Stimulated activated CD4-positive, alpha-beta T cell treated with anti-CD3 and anti-CD28 coated beads, Interleukin-4, amount 100 ng/mL, for 24 hours (primary cell): Measurements from ENCODE around the gene PUSL1.

Experiments
- DNase-seq: peaks from one replicate; pipeline ENCODE4 v3.0.0-alpha.2; 2020

The PUSL1 gene

DNA sequence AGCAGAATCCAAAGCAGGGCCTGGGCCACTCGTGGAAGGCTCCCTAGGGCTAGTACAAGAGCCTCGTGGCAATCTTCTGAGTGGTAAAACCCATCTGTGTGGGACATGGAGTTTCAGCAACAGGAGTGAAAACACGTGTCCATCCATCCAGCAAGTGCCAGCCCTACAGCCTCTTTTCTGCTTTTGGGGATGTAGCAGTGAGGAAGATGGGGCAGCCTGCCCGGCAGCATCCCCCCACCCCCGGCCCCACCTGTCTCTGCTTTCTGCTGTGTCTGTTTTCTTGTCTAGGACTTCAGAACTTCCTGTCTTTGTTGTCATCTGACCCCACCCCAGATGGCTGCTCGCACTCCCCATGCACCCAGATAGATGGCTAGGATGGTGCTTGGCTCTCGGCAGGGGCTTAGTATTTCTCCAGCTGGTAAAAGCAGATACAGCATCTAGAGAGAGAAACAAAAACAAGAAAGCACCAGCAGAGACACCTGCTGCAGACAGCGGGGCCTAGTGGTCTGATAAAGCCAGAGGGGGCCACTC, 17.7 kb downstream of the PUSL1 start:
- DNase-seq = no peak

DNA sequence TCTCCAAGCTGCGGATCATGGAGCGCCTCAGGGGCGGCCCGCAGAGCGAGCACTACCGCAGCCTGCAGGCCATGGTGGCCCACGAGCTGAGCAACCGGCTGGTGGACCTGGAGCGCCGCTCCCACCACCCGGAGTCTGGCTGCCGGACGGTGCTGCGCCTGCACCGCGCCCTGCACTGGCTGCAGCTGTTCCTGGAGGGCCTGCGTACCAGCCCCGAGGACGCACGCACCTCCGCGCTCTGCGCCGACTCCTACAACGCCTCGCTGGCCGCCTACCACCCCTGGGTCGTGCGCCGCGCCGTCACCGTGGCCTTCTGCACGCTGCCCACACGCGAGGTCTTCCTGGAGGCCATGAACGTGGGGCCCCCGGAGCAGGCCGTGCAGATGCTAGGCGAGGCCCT, 18.9 kb downstream of the PUSL1 start:
- no peak for DNase-seq

DNA sequence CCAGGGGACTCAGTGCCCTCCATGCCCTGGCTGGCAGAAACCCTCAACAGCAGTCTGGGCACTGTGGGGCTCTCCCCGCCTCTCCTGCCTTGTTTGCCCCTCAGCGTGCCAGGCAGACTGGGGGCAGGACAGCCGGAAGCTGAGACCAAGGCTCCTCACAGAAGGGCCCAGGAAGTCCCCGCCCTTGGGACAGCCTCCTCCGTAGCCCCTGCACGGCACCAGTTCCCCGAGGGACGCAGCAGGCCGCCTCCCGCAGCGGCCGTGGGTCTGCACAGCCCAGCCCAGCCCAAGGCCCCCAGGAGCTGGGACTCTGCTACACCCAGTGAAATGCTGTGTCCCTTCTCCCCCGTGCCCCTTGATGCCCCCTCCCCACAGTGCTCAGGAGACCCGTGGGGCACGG, 19.9 kb downstream of the PUSL1 start:
- DNase-seq = no peak

DNA sequence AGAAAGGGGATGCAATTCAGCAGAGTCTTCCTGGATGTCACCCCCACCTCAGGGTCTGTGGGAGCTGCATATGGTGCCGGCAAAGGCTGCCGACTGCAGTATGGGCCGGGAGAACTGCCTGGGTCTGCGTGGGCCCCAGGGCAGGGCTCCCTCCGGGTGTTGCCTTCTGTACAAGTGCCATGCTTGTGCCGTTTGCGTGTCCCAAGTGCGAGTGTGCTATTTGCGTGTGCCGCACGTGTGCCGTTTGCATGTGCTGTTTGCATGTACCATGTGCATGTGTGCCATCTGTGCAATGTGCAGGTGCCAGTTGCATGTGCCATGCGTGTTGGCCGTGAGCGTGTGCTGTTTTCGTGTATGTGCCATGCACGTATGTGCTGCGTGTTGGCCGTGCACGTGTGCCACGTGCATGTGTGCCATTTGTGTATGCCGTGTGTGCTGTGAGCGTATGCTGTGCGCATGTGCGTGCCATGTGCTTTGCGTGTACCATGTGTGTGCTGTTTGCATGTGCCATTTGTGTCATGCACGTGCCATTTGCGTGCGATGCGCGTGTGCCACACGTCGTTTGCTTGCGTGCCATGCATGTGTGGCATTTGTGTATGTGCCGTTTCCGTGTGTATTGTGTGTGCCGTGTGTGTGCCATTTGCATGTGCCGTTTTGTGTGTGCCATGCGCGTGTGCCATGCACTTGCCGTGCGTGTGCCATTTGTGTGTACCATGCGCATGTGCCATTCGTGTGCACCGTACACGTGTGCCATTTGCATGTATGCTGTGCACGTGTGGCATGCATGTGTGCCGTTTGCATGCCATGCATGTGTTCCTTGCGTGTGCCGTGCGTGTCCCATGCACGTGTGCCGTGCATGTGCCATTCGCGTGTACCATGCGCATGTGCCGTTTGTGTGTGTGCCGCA, 21.2 kb downstream of the PUSL1 start:
- DNase-seq = no peak

DNA sequence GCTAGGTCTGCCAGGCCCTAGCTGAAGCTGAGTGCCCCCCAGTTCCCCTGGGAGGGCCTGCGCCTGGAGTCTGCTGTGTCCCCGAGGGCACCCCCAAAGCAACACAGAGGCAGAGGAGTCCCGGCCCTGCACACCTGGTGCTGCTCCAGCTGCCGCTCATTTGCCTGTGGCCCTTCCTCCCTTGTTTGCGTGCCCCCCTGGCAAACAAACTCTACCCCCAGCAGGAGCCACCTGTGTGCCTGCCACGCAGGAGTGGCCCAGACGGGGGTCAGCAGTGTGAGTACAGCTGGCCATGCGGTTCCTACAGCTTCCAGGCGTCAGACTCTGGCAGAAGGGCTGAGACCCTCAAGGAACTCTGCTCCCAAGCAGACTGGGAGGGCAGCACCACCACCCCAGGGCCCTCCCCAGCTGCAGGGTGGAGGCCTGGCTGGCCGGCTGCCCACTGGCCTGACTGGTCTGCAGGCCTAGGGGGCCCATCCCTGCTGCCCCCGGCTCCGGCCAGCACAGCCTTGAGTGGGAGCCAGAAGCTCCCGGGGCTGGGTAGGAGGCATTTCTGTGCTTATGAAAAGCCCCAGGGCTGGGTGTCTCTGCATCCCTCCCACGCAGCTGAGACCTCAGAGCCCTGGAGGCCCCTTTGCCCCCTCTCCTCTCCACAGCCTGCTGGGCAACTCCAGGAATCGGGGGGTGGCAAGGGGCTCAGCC, 22.1 kb downstream of the PUSL1 start:
- DNase-seq = no peak

DNA sequence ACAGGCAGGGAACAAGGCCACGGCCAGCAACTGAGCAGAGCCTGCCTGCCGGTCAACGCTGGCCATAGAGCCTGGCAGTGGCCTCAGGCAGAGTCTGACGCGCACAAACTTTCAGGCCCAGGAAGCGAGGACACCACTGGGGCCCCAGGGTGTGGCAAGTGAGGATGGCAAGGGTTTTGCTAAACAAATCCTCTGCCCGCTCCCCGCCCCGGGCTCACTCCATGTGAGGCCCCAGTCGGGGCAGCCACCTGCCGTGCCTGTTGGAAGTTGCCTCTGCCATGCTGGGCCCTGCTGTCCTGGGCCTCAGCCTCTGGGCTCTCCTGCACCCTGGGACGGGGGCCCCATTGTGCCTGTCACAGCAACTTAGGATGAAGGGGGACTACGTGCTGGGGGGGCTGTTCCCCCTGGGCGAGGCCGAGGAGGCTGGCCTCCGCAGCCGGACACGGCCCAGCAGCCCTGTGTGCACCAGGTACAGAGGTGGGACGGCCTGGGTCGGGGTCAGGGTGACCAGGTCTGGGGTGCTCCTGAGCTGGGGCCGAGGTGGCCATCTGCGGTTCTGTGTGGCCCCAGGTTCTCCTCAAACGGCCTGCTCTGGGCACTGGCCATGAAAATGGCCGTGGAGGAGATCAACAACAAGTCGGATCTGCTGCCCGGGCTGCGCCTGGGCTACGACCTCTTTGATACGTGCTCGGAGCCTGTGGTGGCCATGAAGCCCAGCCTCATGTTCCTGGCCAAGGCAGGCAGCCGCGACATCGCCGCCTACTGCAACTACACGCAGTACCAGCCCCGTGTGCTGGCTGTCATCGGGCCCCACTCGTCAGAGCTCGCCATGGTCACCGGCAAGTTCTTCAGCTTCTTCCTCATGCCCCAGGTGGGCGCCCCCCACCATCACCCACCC, 22.9 kb downstream of the PUSL1 start, which contains the start of gene TAS1R3:
Gene TAS1R3, plus strand, starts transcription at position 213 of the 898 bp plus-strand sequence. Its CDS starts 66 bp downstream, at position 279.
- no peak for DNase-seq

DNA sequence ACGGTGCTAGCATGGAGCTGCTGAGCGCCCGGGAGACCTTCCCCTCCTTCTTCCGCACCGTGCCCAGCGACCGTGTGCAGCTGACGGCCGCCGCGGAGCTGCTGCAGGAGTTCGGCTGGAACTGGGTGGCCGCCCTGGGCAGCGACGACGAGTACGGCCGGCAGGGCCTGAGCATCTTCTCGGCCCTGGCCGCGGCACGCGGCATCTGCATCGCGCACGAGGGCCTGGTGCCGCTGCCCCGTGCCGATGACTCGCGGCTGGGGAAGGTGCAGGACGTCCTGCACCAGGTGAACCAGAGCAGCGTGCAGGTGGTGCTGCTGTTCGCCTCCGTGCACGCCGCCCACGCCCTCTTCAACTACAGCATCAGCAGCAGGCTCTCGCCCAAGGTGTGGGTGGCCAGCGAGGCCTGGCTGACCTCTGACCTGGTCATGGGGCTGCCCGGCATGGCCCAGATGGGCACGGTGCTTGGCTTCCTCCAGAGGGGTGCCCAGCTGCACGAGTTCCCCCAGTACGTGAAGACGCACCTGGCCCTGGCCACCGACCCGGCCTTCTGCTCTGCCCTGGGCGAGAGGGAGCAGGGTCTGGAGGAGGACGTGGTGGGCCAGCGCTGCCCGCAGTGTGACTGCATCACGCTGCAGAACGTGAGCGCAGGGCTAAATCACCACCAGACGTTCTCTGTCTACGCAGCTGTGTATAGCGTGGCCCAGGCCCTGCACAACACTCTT, 23.8 kb downstream of the PUSL1 start:
- no peak for DNase-seq

DNA sequence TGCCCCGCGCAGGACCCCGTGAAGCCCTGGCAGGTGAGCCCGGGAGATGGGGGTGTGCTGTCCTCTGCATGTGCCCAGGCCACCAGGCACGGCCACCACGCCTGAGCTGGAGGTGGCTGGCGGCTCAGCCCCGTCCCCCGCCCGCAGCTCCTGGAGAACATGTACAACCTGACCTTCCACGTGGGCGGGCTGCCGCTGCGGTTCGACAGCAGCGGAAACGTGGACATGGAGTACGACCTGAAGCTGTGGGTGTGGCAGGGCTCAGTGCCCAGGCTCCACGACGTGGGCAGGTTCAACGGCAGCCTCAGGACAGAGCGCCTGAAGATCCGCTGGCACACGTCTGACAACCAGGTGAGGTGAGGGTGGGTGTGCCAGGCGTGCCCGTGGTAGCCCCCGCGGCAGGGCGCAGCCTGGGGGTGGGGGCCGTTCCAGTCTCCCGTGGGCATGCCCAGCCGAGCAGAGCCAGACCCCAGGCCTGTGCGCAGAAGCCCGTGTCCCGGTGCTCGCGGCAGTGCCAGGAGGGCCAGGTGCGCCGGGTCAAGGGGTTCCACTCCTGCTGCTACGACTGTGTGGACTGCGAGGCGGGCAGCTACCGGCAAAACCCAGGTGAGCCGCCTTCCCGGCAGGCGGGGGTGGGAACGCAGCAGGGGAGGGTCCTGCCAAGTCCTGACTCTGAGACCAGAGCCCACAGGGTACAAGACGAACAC, 24.5 kb downstream of the PUSL1 start:
- no peak for DNase-seq

DNA sequence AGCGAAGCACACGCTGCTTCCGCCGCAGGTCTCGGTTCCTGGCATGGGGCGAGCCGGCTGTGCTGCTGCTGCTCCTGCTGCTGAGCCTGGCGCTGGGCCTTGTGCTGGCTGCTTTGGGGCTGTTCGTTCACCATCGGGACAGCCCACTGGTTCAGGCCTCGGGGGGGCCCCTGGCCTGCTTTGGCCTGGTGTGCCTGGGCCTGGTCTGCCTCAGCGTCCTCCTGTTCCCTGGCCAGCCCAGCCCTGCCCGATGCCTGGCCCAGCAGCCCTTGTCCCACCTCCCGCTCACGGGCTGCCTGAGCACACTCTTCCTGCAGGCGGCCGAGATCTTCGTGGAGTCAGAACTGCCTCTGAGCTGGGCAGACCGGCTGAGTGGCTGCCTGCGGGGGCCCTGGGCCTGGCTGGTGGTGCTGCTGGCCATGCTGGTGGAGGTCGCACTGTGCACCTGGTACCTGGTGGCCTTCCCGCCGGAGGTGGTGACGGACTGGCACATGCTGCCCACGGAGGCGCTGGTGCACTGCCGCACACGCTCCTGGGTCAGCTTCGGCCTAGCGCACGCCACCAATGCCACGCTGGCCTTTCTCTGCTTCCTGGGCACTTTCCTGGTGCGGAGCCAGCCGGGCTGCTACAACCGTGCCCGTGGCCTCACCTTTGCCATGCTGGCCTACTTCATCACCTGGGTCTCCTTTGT, 25.3 kb downstream of the PUSL1 start:
- no peak for DNase-seq

DNA sequence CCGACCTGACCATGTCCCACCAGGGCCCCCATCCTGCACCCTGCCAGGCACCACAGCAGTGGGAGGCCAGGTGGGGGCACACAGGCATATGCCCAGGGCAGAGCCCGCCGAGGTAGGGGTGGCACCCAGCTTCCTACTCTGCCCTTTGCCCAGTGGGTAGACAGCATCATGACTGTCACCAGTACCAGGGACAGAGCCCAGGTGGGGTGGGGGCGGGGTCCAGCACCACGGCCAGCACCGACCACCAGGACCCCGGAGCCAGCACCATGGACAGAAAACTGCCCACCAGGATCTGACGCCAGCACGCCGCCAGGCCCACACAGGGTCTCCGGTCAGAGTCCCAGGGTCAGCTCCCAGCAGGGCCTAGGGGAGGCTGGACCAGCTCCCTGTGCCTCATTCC, 26.4 kb downstream of the PUSL1 start:
- no peak for DNase-seq

DNA sequence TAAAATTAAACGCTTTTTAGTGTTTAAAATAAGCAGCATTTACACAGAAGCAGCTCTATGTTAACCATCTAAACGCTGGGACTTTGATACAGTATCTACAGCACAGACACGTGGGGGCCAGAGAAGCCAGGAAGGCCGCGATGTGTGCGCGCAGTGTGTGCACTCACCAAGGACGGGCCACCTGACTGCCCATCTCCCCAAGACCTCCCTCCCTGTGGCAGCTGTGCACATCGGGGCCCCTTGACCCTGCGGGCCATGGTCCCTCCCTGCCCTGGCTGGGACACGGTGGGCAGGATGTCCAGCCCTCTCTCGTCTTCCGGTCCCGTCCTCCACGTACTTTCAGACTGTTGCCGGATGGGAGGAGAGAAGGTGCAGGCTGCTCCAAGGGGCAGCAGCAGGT, 26.9 kb downstream of the PUSL1 start:
- DNase-seq = no peak

DNA sequence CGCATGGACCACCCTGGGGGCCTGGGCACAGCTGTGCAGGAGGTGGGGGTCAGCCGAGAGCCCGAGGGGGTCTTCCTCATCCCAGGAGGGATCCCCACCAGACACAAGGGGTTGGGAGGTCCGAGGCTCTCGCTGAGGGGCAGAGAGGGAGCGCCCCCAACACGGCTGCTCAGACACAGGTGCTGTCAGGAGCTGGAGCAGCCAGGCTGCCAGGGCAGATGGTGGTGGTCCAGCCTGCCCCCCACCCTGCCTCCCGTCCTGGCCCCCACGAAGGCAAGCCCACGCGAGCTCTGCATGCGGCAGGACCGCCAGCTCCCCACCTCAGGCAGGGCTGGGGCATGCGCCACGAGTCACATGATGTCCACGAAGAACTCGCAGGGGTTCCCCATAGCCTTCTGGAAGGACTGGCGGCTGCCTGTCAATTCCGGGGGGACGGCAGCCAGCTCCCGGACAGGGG, 27.4 kb downstream of the PUSL1 start:
- no peak for DNase-seq

DNA sequence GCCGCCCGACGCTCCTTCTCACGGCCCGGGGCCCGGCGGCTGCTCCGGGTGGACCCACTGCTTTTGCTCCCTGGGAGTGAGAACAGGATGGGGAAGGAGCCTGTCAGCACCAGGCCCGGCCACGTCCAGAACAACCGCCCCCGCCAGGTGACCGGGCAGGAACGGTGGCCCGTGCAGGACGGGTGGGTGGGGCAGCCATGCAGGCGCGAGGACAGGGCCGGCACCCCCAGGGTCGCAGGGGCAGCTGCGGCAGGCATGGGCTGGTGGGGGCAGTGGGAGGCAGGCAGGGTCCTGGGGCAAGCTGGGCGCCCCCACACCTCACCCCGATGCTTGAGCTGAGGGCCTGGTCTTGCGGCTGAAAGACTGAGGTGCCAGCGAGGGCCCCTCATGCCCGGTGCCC, 28.0 kb downstream of the PUSL1 start:
- no peak for DNase-seq

DNA sequence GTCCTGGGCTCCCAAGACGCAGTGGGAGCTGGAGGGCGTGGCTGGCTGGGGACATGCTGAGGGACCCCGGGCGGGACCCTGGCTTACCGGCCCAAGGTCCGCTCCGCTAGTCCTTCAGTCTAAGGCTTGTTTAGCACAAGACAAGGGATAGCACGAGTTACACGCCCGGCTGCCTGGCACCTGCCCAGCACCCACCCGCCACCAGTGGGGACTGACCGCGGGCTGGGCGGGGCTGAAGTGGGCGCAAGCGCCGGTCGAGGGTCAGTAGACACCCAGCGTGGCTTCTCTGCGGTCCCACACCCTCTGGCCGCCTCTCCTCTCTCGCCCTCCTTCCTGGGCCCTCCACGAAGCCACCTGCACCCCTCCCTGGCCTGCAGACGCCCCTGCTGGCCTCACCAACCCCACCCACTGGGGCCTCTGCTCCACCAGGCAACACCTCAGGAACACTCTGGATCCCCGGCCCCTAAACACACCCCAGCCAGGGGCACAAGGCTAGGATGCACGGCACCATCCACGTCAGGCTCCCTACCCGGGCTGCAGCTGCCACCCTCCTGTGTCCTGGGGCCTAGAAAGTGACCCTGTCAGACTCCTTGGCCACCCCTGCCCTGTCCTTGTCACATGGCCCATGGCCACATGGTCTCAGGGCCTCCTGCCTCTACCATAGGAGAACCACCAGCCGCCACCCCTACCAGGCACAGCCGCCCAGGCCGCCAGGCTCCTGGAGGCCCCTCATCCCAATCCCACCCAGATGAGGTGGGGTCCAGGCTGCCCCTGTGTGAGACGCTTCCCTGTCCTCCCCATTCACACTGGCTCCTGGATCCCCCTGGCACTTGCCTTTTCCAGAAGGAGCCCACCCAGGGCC, 28.8 kb downstream of the PUSL1 start:
- no peak for DNase-seq

DNA sequence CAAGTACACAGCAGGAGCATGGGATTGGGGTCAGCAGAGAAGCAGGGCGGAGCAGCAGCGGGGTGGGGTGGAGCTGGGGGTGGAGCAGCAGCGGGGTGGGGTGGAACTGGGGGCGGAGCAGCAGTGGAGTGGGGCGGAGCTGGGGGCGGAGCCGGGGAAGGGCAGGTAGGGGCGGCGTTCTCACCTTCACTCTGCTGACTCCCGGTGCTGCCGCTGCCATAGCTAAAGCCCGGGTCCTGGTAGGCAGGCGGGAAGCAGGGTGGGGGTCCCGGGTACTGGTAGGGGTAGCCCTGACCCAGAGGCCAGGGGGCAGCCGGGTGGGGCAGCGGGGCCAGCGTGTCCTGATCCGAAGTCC, 29.4 kb downstream of the PUSL1 start:
- peak; percentile 31 for DNase-seq

DNA sequence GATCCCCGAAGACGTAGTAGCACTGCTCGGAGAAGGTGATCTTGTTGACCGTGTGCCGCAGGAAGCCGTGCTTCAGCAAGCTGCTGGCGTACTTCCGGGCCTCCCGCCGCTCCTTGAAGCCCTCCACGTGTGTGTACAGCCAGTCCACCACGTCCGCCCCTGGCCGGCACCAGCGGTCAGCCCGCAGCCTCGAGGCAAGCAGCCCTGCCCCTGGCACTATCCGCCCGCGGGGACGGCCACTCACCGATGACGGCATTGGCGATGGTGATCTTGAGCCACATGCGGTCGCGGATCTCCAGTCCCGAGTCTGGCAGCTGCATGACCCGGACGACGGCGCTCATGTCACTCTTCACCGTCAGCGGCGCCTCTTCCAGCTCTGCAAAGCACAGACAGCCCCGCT, 29.9 kb downstream of the PUSL1 start:
- no peak for DNase-seq

DNA sequence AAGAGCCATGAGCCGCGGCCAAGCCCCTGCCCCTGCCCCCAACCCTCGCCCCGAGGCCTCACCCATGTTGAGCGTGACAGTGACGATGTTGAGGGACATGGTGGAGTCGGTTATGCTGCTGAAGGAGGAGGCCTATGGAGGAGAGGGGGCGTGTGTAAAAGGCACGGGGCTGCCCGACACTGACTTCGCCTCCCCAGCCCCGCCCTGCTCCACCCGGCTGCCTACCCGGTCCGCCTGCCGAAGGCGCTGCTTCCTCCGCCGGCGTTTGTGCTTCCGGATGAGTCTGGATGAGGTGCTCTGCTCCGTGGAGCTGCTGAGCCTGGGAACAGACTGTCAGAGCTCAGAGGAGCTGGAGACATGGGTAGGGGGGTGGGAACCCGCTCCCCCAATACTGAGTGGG, 31.8 kb downstream of the PUSL1 start:
- DNase-seq = no peak

DNA sequence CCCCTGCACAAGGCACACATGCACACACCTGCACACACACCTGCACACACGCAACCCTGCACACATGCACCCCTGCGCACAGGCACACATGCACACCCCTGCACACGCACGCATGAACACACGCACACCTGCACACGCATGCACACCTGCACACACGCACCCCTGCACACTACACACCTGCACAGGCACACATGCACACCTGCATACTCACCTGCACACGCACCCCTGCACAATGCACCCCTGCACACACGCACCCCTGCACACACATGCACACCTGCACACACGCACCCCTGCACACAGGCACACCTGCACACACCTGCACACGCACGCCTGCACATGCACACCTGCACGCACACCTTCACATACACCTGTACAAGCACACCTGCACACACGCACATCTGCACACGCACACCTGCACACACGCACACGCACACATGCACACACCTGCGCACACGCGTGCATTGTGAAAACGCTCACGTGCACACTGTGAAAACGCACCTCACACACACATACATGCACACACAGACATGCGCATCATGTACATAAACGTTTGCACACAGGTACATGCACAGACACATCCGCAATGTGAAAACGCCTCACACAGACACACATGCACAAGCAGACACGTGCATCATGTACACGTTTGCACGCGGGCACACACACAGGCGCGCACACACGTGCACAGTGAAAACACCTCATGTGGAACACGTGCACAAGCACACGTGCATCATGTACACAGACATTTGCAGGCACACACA, 32.6 kb downstream of the PUSL1 start:
- DNase-seq = no peak

DNA sequence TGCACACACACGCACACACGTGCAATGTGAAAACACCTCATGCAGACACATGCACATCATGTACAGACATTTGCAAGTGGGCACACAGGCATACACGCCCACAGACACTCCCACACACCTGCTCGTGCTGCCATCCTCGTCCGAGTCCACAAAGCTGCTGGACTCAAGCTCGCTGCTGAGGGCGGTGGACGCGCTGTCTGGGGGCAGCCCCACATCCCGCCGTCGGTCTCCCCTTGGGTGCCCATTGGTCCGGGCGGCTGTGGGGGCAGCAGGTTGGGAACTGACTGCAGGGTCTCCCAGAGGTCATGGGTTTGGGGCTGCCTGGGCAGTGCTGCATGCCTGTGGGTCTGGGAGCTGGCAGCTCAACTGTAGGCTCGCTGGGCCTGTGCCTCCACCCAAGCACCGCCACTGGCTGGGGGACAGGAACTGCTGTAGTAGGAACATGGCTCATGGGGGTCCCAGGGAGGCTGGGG, 33.2 kb downstream of the PUSL1 start:
- no peak for DNase-seq
